ENCODE data around the gene ONECUT1.

DNA sequence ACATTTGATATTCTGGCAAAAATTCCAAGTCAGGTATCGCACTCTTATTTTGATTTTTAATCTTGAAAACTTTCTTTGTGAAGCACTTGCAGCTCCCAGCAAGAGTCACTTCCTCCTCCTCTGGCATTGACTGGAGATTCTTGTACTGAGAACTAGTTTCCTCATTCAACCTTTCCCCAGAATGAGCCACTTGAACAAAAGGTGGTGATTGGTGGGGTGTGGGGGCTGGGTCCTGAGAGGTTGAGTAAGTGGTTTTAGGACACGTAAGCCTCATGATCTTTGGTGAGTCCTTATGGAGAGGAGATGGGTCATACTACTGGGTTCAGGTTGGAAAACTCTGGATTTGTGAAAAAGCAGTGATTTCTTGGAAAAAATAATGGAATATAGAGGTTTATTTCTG is 32.3 kb upstream of the ONECUT1 start:
- TF ChIP-seq, protein P1, sequence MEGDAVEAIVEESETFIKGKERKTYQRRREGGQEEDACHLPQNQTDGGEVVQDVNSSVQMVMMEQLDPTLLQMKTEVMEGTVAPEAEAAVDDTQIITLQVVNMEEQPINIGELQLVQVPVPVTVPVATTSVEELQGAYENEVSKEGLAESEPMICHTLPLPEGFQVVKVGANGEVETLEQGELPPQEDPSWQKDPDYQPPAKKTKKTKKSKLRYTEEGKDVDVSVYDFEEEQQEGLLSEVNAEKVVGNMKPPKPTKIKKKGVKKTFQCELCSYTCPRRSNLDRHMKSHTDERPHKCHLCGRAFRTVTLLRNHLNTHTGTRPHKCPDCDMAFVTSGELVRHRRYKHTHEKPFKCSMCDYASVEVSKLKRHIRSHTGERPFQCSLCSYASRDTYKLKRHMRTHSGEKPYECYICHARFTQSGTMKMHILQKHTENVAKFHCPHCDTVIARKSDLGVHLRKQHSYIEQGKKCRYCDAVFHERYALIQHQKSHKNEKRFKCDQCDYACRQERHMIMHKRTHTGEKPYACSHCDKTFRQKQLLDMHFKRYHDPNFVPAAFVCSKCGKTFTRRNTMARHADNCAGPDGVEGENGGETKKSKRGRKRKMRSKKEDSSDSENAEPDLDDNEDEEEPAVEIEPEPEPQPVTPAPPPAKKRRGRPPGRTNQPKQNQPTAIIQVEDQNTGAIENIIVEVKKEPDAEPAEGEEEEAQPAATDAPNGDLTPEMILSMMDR (conservative IDR thresholded peaks at IDR 0.05): no peak
- no peak for TF ChIP-seq ZFX (IDR thresholded peaks at IDR 0.05)
